CD4-positive, alpha-beta T cell (primary cell): ENCODE measurements around the gene CUEDC1. TPM values are rescaled to one million over a fixed set of nuclear protein-coding genes. Genes with fewer than 3 reads are reported as not detected.
A peak's percentile ranks its signal among the peaks of the same experiment; 100 is the strongest.

Experiments
- ATAC-seq: fragments of 200-7000 bp; cut with Tn5 transposase; one replicate; pipeline ENCODE4 v1.10.0; 2022; ENCODE audit warnings: mild to moderate bottlenecking; ENCODE audit not compliant: poor library complexity
- CTCF ChIA-PET: fragments of 350-600 bp; sonication (Branson Sonifier 250); formaldehyde crosslinking; loops from one replicate; lab custom pipeline; 2021; ENCODE audit warnings: antibody characterized with exemption, inconsistent platforms; lab: Charles Lee
- POLR2A ChIA-PET: fragments of 350-600 bp; sonication (Branson Sonifier 250); formaldehyde crosslinking; loops from one replicate; lab custom pipeline; 2021; ENCODE audit warnings: antibody characterized with exemption, inconsistent platforms; lab: Charles Lee
- DNase-seq, 14 experiments: peaks; one replicate each; pipeline ENCODE4 v3.0.0-alpha.2; 2013 to 2020; ENCODE audit warnings: mixed read lengths in 2 of 14
- H3K27ac ChIP-seq, 2 donors: one replicate each; pipeline versions ENCODE4 v1.5.1 to v1.7.0; 2013; ENCODE audit warnings: low read length in 2 of 2, low read depth in 1 of 2, mild to moderate bottlenecking in 1 of 2
- H3K27me3 ChIP-seq, 2 experiments: 1 replicate in 1 of 2; 2 replicates in 1 of 2; pipeline versions ENCODE4 v1.6.1 to v1.7.0; 2013; ENCODE audit warnings: low read length in 2 of 2, control low read depth in 1 of 2, mild to moderate bottlenecking in 1 of 2, moderate library complexity in 1 of 2; ENCODE audit not compliant: insufficient read depth in 2 of 2, control insufficient read depth in 1 of 2
- H3K36me3 ChIP-seq: one replicate; pipeline ENCODE4 v1.6.1; 2013; ENCODE audit warnings: low read length, control low read depth; ENCODE audit not compliant: insufficient read depth
- H3K4me1 ChIP-seq: one replicate; pipeline ENCODE4 v1.6.1; 2013; ENCODE audit warnings: low read length, control low read depth; ENCODE audit not compliant: insufficient read depth
- H3K4me3 ChIP-seq: one replicate; pipeline ENCODE4 v1.5.1; 2013; ENCODE audit warnings: mild to moderate bottlenecking, low read length, moderate library complexity
- H3K9me3 ChIP-seq, 2 experiments: 1 replicate in 1 of 2; 2 replicates in 1 of 2; pipeline versions ENCODE4 v1.6.1 to v1.7.0; 2013; ENCODE audit warnings: low read length in 2 of 2, mild to moderate bottlenecking in 2 of 2, control low read depth in 1 of 2, moderate library complexity in 1 of 2; ENCODE audit not compliant: control insufficient read depth in 1 of 2, insufficient read depth in 1 of 2
- H3K27ac Mint-ChIP-seq: one replicate; pipeline ENCODE4 v1.8.0; 2020; ENCODE audit warnings: mixed read lengths
- H3K27me3 Mint-ChIP-seq: one replicate; pipeline ENCODE4 v1.8.0; 2021; ENCODE audit warnings: mixed read lengths
- H3K36me3 Mint-ChIP-seq: one replicate; pipeline ENCODE4 v1.8.0; 2021; ENCODE audit warnings: low read depth, mixed read lengths
- H3K4me1 Mint-ChIP-seq: one replicate; pipeline ENCODE4 v1.8.0; 2021; ENCODE audit warnings: low read depth, mixed read lengths
- H3K4me3 Mint-ChIP-seq: one replicate; pipeline ENCODE4 v1.8.0; 2020; ENCODE audit warnings: mild to moderate bottlenecking, mixed read lengths
- H3K9me3 Mint-ChIP-seq: one replicate; pipeline ENCODE4 v1.8.0; 2020; ENCODE audit warnings: mixed read lengths
- CTCF ChIP-seq: fragments of 200-600 bp; IDR thresholded peaks from one replicate; pipeline ENCODE4 v1.8.0; 2022; ENCODE audit warnings: antibody characterized with exemption, mild to moderate bottlenecking
- intact Hi-C, 2 experiments: fragments of 100-400 bp; cut with DNase I in 1 of 2; cut with micrococcal nuclease in 1 of 2; formaldehyde crosslinking; loops; one replicate each; pipeline versions ENCODE4 v1.15.1 to v1.9.0; 2023 to 2025; cut with DNase I, micrococcal nuclease
- total RNA-seq, 174 experiments: library from RNA in 2 of 174; stranded (reverse) in 2 of 174; gene quantifications; one replicate each; pipeline ENCODE4 v1.2.3 and lab custom pipeline; 2021 to 2026

Gene CUEDC1
- total RNA-seq, 2 experiments from 2014 or later, result 0.41 to 1.0 TPM

GRCh38 chr17:57852092-57852954 lies 102.9 kb downstream of the CUEDC1 start:
- Mint-ChIP-seq H3K36me3 (peaks cover 24% of the 10 kb centered on the region), H3K27ac (peak overlapping the region; percentile 97), H3K4me3 (peak overlapping the region; percentile 86), H3K4me1 (peaks cover 37% of the 10 kb centered on the region), H3K9me3 (no peaks in the 10 kb centered on the region), H3K27me3 (no peaks in the 10 kb centered on the region)
- ChIA-PET CTCF (no interaction called here), POLR2A (interaction anchor here (2.8 kb wide), 1 partner anchor 154 kb away, joined by 61 read pairs; the partner anchor contains the start of gene SRSF1)
- Histone ChIP-seq H3K36me3 (peaks cover 12% of the 10 kb centered on the region), H3K9me3 (no peaks in the 10 kb centered on the region), H3K4me1 (peaks cover 42% of the 10 kb centered on the region), H3K27ac (no peak overlapping the region), H3K27me3 (no peaks in the 10 kb centered on the region), H3K4me3 (no peak overlapping the region)
- intact Hi-C loops, result loop anchor here in 1 of 2 experiments (5.0 to 10.0 kb wide), 3 partner anchors 365 to 595 kb away; partner anchors contain the start of genes MKS1 and MSI2
- TF ChIP-seq CTCF, result no peak
- DNase-seq, result no peak
- ATAC-seq, result no peak

- TF ChIP-seq CTCF, result no peak
- peak within 1 kb of the TSS; percentile 95 for H3K4me3 Mint-ChIP-seq
- intact Hi-C loops, result loop anchor here in 1 of 2 experiments (1.0 to 10.0 kb wide), 5 partner anchors 157 to 667 kb away; partner anchors contain the start of genes MKS1, MSI2 and SRSF1
- Histone ChIP-seq H3K27me3 (no peaks in the 10 kb centered on the region), H3K27ac (peak within 1 kb of the TSS; percentile 88 to 93), H3K36me3 (peaks cover 19% of the 10 kb centered on the region), H3K4me1 (peaks cover 42% of the 10 kb centered on the region), H3K4me3 (peak within 1 kb of the TSS; percentile 99), H3K9me3 (no peaks in the 10 kb centered on the region)
- DNase-seq (peak; percentile 92 to 99 (median 95)), ATAC-seq (peak; percentile 91)
- peaks cover 32% of the 10 kb centered on the region for H3K36me3 Mint-ChIP-seq
- ChIA-PET POLR2A (interaction anchor here (0.5 to 2.8 kb wide), 36 partner anchors 8 to 1770 kb away, joined by 3 to 61 read pairs (median 4); partner anchors contain the start of genes AKAP1, CLTC, CUEDC1 and DYNLL2), CTCF (interaction anchor here (0.8 to 1.8 kb wide), 5 partner anchors 17 to 264 kb away, joined by 3 to 6 read pairs (median 4); partner anchors contain the start of gene SRSF1)
- H3K4me1 Mint-ChIP-seq, result peaks cover 45% of the 10 kb centered on the region
- no peaks in the 10 kb centered on the region for H3K27me3 Mint-ChIP-seq
- H3K27ac Mint-ChIP-seq, result peak within 1 kb of the TSS; percentile 97
- H3K9me3 Mint-ChIP-seq, result no peaks in the 10 kb centered on the region
Measured at GRCh38 chr17:57849874-57850754, 105.1 kb downstream of the CUEDC1 start, which contains the start of gene MRPS23. Gene MRPS23, minus strand, starts transcription at chr17:57850044. Its CDS starts 34 bp downstream, at chr17:57850010.
